Uterus (tissue), 2 donors: ENCODE measurements around the gene MAP3K14.

Source experiments
- CTCF ChIP-seq, 4 experiments: fragments of 200-600 bp in 2 of 4; fragments of 450-650 bp in 2 of 4; sonication (generic) in 2 of 4; IDR thresholded peaks; one replicate each; pipeline ENCODE4 v1.5.1; 2016 to 2019; ENCODE audit warnings: antibody characterized with exemption in 4 of 4, mild to moderate bottlenecking in 2 of 4, moderate library complexity in 1 of 4
- POLR2A ChIP-seq, 2 donors: fragments of 450-650 bp; IDR thresholded peaks; one replicate each; pipeline ENCODE4 v1.6.1; 2016; ENCODE audit warnings: antibody characterized with exemption in 2 of 2, mild to moderate bottlenecking in 1 of 2, moderate library complexity in 1 of 2

- TF ChIP-seq CTCF (IDR thresholded peaks at IDR 0.05) (no peak), POLR2A (IDR thresholded peaks at IDR 0.05) (no peak)
Observed at GRCh38 chr17:45306623-45307022, 10.2 kb downstream of the MAP3K14 start.
